CD14-positive monocyte (primary cell): ENCODE data around the gene TRIM62. TPM values are rescaled to one million over a fixed set of nuclear protein-coding genes. Genes with fewer than 3 reads are reported as not detected.

Source experiments
- DNase-seq, 3 donors: peaks; one replicate each; pipeline ENCODE4 v3.0.0-alpha.2; 2011 to 2022
- H2AFZ ChIP-seq: 2 replicates; pipeline ENCODE4 v1.6.0; 2012; ENCODE audit warnings: mild to moderate bottlenecking, low read depth, low read length, inconsistent platforms; ENCODE audit not compliant: insufficient read depth, poor library complexity, severe bottlenecking
- H3K27ac ChIP-seq, 2 donors: 1 replicate in 1 of 2; 2 replicates in 1 of 2; pipeline ENCODE4 v1.5.1; 2012 to 2013; ENCODE audit warnings: low read length in 2 of 2, control low read depth in 1 of 2, inconsistent platforms in 1 of 2, low read depth in 1 of 2, mild to moderate bottlenecking in 1 of 2
- H3K27me3 ChIP-seq, 2 donors: one replicate each; pipeline versions ENCODE4 v1.6.0 to v1.6.1; 2011 to 2013; ENCODE audit warnings: low read length in 2 of 2; ENCODE audit not compliant: control insufficient read depth in 2 of 2, insufficient read depth in 2 of 2
- H3K36me3 ChIP-seq, 2 donors: replicated peaks in 1 of 2; 1 replicate in 1 of 2; 2 replicates in 1 of 2; pipeline versions ENCODE4 v1.5.1 to v1.6.1; 2012 to 2013; ENCODE audit warnings: low read length in 2 of 2, control low read depth in 1 of 2, inconsistent platforms in 1 of 2, mild to moderate bottlenecking in 1 of 2; ENCODE audit not compliant: insufficient read depth in 2 of 2, control insufficient read depth in 1 of 2
- H3K4me1 ChIP-seq, 2 donors: 1 replicate in 1 of 2; 2 replicates in 1 of 2; pipeline versions ENCODE4 v1.5.1 to v1.6.1; 2012 to 2013; ENCODE audit warnings: low read length in 2 of 2, control low read depth in 1 of 2, inconsistent platforms in 1 of 2, mild to moderate bottlenecking in 1 of 2, moderate library complexity in 1 of 2; ENCODE audit not compliant: insufficient read depth in 2 of 2, control insufficient read depth in 1 of 2
- H3K4me2 ChIP-seq: replicated peaks from 2 replicates; pipeline ENCODE3; 2012; ENCODE audit warnings: low read length, moderate library complexity, mild to moderate bottlenecking; ENCODE audit not compliant: poor library complexity, severe bottlenecking; ENCODE audit errors: extremely low read depth
- H3K4me3 ChIP-seq, 3 experiments: fragments of 200-600 bp in 1 of 3; sonication (generic) in 1 of 3; replicated peaks in 1 of 3; 1 replicate in 2 of 3; 2 replicates in 1 of 3; pipeline ENCODE4 v1.5.1; 2011 to 2013; ENCODE audit warnings: low read length in 3 of 3, mild to moderate bottlenecking in 3 of 3, control low read depth in 2 of 3, low read depth in 2 of 3, inconsistent platforms in 1 of 3, moderate library complexity in 1 of 3
- H3K79me2 ChIP-seq: 2 replicates; pipeline ENCODE4 v1.6.0; 2012; ENCODE audit warnings: mild to moderate bottlenecking, control low read depth, inconsistent platforms, low read length, moderate library complexity; ENCODE audit not compliant: insufficient read depth
- H3K9ac ChIP-seq: 2 replicates; pipeline ENCODE4 v1.6.0; 2017; ENCODE audit warnings: low read length, mild to moderate bottlenecking; ENCODE audit not compliant: insufficient read depth, poor library complexity, severe bottlenecking
- H3K9me3 ChIP-seq, 2 donors: replicated peaks in 1 of 2; 1 replicate in 1 of 2; 2 replicates in 1 of 2; pipeline versions ENCODE4 v1.5.1 to v1.6.1; 2012 to 2013; ENCODE audit warnings: low read length in 2 of 2, control low read depth in 1 of 2; ENCODE audit not compliant: control insufficient read depth in 1 of 2, insufficient read depth in 1 of 2
- H4K20me1 ChIP-seq: 2 replicates; pipeline ENCODE4 v1.6.0; 2012; ENCODE audit warnings: mild to moderate bottlenecking, low read length, control low read depth, moderate library complexity; ENCODE audit not compliant: insufficient read depth
- H3K27ac Mint-ChIP-seq, 7 donors: one replicate each; pipeline ENCODE4 v1.8.0; 2020; ENCODE audit warnings: mild to moderate bottlenecking in 7 of 7, mixed read lengths in 7 of 7, moderate library complexity in 6 of 7, inconsistent platforms in 2 of 7
- H3K27me3 Mint-ChIP-seq, 3 donors: one replicate each; pipeline ENCODE4 v1.8.0; 2021 to 2022; ENCODE audit warnings: low read depth in 3 of 3, mild to moderate bottlenecking in 3 of 3, mixed read lengths in 3 of 3, moderate library complexity in 3 of 3, inconsistent platforms in 1 of 3
- H3K36me3 Mint-ChIP-seq, 2 donors: one replicate each; pipeline ENCODE4 v1.8.0; 2020; ENCODE audit warnings: mixed read lengths in 2 of 2, inconsistent platforms in 1 of 2, mild to moderate bottlenecking in 1 of 2
- H3K4me1 Mint-ChIP-seq: one replicate; pipeline ENCODE4 v1.8.0; 2020; ENCODE audit warnings: mild to moderate bottlenecking, mixed read lengths
- H3K4me3 Mint-ChIP-seq, 2 donors: one replicate each; pipeline ENCODE4 v1.8.0; 2020; ENCODE audit warnings: mild to moderate bottlenecking in 2 of 2, mixed read lengths in 2 of 2, moderate library complexity in 1 of 2
- H3K9me3 Mint-ChIP-seq, 7 donors: one replicate each; pipeline ENCODE4 v1.8.0; 2020 to 2022; ENCODE audit warnings: mixed read lengths in 7 of 7, mild to moderate bottlenecking in 6 of 7, moderate library complexity in 6 of 7, inconsistent platforms in 2 of 7
- CTCF ChIP-seq: fragments of 200-600 bp; IDR thresholded peaks from one replicate; pipeline ENCODE4 v1.8.0; 2022; ENCODE audit warnings: antibody characterized with exemption, mild to moderate bottlenecking
- WGBS: methylation state at CpG from one replicate; pipeline ENCODE4 v1.1.5; 2013; ENCODE audit warnings: missing lambda C conversion rate; ENCODE audit not compliant: insufficient coverage; 5-methylcytosine and 5-hydroxymethylcytosine counted together
- intact Hi-C, 2 donors: fragments of 100-400 bp; cut with micrococcal nuclease; formaldehyde crosslinking; loops; one replicate each; pipeline versions ENCODE4 v1.15.0 to v1.15.1; 2023
- polyA plus RNA-seq, 3 donors: library from polyadenylated mRNA; depleted of rRNA in 1 of 3; unstranded in 2 of 3; stranded (reverse) in 1 of 3; fragments of 300-500 nt in 2 of 3; fragments of >200 nt in 1 of 3; fragmentation: Illumina TruSeq in 2 of 3; gene quantifications; 1 replicate in 2 of 3; 2 replicates in 1 of 3; pipeline ENCODE4 v1.2.3, GENCODE V29; 2012 to 2021

TRIM62 gene
- polyA plus RNA-seq, 3 donors: 1.7 to 8.1 (median 2.1) TPM

- peaks cover 43 to 48% of the 10 kb centered on the region in 2 donors for H3K36me3 Mint-ChIP-seq
- no peaks in the 10 kb centered on the region for H3K9me3 Mint-ChIP-seq
- H2AFZ ChIP-seq: no peak overlapping the region
Measured at GRCh38 chr1:33159577-33159976, 22.3 kb downstream of the TRIM62 start.

DNA sequence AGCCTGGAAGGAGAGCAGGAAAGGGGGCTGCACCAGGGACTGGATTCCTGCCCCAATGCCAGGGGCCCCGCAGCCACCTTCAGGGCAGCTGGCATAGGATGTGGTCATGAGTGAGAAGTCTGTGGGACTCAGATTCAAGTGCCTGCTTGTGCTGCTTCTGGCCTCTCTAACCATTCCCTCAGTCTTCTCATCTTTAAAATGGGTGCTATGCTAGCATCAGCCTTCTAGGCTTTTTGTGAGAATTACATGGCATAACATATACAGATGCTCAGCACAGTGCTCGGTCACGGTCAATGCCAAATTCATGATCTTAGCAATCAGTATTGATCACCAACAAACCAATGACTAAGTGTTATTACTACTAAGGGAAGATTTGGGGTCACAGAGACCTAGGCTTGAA lies 23.5 kb downstream of the TRIM62 start:
- Mint-ChIP-seq H3K27me3 (peaks cover 3 to 8% (median 8%) of the 10 kb centered on the region in 3 donors), H3K4me1 (peaks cover 7% of the 10 kb centered on the region), H3K36me3 (peaks cover 44 to 49% of the 10 kb centered on the region in 2 donors), H3K4me3 (no peak overlapping the region), H3K9me3 (no peaks in the 10 kb centered on the region), H3K27ac (no peak overlapping the region)
- no peak for TF ChIP-seq CTCF
- Histone ChIP-seq H2AFZ (no peak overlapping the region), H3K27ac (no peak overlapping the region), H4K20me1 (no peaks in the 10 kb centered on the region), H3K79me2 (no peaks in the 10 kb centered on the region), H3K9me3 (no peaks in the 10 kb centered on the region), H3K4me3 (no peak overlapping the region), H3K27me3 (no peaks in the 10 kb centered on the region), H3K9ac (no peak overlapping the region), H3K4me2 (no peak overlapping the region), H3K36me3 (peaks cover 9 to 32% of the 10 kb centered on the region in 2 donors), H3K4me1 (no peaks in the 10 kb centered on the region)
- no peak for DNase-seq
- WGBS: no CpG with 5 or more reads among the region's 3 CpGs
- intact Hi-C loops: no loop called here

More at GRCh38 chr1:33159577-33159976, 22.3 kb downstream of the TRIM62 start:
- H3K27me3 Mint-ChIP-seq: peaks cover 3 to 11% (median 8%) of the 10 kb centered on the region in 3 donors
- Histone ChIP-seq H3K9me3 (no peaks in the 10 kb centered on the region), H3K4me2 (no peak overlapping the region), H3K4me1 (no peaks in the 10 kb centered on the region), H3K4me3 (no peak overlapping the region), H3K9ac (no peak overlapping the region), H3K36me3 (peaks cover 9 to 32% of the 10 kb centered on the region in 2 donors), H4K20me1 (no peaks in the 10 kb centered on the region), H3K79me2 (no peaks in the 10 kb centered on the region), H3K27ac (no peak overlapping the region), H3K27me3 (no peaks in the 10 kb centered on the region)
- WGBS: 98% methylated on average over 26 of the region's 26 CpGs
- H3K4me3 Mint-ChIP-seq: no peak overlapping the region
- DNase-seq: no peak
- no peak for TF ChIP-seq CTCF
- peaks cover 7% of the 10 kb centered on the region for H3K4me1 Mint-ChIP-seq
- intact Hi-C loops: no loop called here
- H3K27ac Mint-ChIP-seq: no peak overlapping the region
